HUDEP-2 (cell line): Measurements from ENCODE around the gene CSMD2.

Experiments
- DNase-seq, 76 experiments: peaks; one replicate each; lab custom pipeline; 2025; ENCODE audit not compliant: unreplicated experiment in 76 of 76; lab: John Stamatoyannopoulos, UW

The CSMD2 gene

DNA sequence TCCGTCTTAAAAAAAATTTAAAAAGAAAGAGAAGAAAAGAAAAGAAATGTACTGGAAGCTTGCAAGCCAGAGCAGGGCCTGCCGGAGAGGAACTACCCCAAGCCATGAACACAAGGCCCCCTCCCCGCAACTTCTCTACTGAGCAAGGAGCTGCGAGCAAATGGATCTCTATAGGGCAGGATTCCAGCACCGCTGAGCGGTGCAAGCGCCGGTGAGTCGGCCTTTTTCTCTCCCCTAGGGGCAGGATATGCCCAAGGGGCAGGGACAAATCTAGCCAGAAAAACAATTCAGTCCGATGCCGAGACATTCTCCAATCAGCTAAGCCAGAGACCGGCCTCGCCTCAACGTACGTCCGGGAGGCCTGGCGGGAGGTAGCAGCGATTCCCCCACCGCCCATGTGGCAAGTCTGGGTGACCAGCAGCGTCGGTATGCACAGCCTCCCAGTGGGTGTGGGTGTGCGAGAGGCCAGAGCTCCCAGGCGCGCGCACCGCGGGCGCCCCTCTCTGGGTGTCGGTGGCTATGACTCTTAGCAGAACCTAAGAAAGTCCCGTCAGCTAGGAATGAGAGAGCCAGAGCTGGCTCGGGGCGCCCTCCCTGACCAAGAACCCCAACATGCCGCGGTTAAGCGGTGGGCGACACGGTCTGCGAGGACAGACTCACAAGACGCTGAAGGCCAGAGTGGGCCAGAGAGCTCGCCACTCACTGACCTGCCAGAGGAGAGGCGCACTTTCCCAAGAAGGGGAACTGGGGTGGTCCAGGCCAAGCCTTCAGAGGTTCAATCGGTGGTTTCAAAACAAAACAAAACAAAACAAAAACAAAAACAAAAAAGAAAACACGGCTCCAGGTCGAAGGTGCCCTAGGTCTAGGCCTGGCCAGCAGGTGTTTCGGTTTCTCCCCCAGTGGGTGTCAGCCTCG is 1.9 kb downstream of the CSMD2 start:
- DNase-seq: peak in 34 of 76 experiments; percentile 1 to 44 (median 17)

DNA sequence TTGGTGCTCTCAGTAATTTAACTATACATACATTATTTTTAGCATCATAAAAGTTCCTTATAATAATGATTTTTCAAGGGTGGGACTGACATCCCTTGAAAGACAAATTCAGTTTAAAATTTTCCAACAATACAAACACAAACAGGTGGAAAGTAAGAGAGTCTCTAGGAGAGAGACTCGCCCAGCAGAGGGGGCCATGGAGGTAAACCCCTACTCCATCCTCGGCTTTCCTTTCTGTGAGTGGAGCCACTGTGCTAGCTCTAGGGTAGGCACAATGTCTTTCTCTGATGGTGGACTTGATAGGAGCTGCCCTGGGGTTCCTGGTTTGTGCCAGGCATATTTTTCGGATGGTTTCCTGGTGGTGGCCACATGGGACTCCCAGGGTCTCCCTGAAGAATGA is 8.3 kb downstream of the CSMD2 start:
- DNase-seq: peak in 1 of 76 experiments; percentile 1

DNA sequence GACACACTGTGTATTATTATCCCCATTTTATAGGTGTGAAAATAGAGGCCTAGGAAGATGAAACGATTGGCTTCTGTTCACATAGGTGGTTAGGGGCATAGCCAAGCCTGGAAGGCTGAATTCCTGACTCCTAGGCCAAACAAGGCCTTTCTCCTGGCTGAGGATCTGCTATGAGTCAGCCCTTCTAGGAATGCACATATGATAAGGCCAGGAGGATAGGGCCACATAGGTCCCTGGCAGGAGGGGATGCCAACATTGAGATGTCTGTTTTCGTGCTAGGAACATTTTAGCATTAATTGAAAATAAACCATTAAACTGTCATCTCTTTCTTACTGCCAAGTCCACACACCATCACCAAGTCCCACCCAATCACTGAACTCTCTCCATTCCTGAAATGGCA is 9.2 kb downstream of the CSMD2 start:
- DNase-seq: no peak

DNA sequence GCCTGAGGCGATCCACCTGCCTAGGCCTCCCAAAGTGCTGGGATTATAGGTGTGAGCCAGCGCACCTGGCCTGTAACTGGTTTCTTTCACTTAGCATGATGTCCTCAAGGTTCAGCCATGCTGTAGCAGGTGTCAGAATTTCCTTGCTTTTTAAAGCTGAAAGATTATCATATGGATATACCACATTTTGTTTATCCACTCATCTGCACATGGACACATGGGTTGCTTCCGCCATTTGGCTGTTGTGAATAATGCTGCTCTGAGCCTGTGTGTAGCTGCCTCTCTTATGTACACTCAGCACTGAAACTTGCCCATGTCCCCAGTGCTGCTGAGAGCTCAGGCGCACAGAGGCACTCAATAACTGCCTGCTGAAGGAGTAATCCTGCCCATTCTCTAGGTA is 11.8 kb downstream of the CSMD2 start:
- no peak for DNase-seq

DNA sequence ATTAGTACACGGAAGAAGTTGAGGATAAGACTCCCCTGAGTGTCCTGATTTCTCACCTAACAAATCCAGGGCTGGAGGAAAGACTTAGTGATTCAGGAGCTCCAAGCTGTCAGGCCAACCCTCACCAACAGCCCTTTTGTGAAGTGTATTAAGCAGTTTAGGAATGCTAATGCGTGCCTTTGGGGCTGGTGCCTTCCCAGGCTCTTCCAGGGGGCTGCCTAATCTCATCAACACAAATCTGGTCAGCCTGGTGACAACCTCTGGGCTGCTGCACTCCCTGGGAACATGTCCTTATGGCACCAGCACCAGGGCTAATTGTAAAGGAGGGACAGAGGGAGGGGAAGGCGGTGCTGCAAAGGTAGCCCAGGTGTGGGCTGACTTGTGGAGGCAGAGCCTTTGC is 15.5 kb downstream of the CSMD2 start:
- DNase-seq: no peak

DNA sequence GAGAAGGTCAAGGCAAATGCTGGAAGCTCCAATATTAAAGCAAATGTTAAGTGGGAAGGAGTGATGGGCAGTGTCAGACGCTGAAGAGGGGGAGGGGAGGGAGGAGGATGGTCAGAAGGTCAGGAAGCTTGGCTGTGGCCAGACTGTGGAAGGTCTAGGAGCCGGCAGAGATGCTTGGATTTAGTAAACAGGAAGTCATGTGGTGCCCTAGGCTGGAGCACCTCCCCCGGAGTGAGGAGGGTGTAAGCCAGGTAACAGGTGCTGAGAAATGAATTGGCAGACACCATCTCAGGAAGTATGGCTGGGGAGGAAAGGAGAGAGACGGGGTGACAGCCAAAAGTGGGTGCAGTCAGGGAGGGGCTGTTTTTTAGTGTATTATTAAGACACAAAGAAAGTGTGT is 17.7 kb downstream of the CSMD2 start:
- DNase-seq: no peak

DNA sequence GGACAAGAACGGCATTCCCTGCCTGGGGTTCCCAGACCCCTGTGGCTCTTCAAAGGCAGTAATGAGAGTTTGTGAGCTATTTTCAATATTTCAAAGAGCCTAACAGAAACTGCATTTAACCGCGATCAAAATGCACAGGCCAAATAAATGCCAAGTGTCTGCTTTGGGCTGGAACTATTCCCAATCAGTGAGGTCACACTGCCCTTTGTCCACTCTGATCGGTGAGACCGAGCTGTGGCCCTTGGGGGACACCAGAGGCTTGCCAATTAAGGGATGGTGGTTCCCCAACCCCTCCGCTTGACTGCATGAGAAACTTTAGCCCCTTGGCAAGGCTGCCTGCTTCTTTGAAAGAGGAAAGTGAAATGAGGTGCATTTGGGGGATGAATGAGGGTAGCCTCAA is 20.3 kb downstream of the CSMD2 start:
- DNase-seq: no peak

DNA sequence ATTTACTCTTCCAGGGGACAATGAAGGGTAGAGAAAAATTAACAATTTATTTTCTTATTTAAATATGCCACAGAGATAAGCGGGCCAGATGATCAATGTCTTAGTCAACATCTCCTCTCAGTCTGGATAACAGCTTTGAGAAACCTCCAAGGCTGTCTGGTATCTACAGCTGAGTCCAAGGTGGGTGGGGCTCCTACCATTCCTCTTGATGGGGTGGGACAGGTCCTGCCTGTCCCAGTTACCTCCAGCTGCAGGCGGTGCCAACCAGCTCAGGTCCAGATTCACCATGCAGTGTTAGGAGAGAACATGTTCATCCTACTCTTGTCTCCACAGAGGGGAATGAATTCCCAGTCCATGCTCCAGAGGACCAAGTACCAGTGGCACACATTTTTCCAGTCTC is 21.1 kb downstream of the CSMD2 start:
- DNase-seq: no peak

DNA sequence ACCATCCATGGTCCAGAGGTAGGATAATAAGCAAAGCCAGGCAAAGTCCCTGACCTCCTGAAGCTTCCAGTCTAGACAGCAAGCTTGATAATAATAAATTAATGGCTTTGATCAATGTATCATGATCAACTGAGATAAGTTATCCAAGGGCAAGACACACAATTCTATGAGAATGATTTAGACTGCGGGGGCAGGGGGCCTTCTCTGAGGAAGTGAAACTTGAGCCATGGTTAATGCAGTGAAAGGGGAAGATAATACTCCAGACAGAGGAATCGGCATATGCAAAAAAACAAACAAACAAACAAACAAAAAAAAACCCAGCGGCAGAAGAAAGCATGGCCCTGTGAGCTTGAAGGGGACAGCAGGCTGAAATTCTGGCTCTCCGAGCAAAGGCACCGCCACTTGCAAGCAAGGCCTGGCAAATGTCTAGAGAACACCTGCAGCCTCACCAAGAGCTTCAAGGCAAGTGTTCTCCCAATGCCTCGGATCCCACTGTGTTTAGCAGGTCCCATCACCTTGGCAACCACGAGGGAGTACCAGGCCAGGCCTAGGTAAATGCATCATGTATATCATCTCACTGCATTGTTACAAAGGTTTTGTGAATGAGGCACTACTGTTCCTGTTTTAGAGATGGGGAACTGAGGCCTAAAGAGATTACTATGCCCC is 24.9 kb downstream of the CSMD2 start:
- no peak for DNase-seq

DNA sequence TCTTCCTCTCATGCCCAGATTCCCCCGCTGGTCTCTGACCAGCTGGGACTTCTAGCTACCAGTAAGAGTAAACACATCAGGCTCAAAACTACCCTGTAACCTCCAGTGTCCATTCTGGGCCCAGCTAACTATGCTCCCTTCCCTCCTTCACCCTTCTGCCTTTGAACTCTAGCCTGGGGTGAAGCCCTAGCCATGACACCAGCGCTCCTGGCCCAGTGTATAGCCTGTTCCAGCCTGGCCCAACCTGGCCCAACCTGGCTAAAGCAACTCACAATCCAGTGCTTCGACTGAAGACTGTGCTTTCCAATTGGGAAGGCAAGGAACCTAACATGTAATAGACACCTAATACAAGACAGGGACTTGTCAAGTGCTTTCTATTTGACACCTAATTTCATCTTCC is 27.6 kb downstream of the CSMD2 start:
- no peak for DNase-seq

DNA sequence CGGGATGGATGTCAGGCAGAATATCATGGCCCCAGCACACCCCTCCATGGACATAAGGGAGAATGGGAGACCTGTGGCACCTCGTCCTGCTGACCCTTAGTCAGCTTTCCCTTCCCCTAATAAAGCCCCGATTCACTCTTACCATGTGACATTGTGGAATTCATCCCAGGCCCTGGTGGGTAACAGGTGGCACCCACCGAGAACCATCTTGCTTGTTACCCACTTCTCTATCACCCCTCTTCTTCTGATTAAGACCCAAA is 32.9 kb downstream of the CSMD2 start:
- DNase-seq: no peak

DNA sequence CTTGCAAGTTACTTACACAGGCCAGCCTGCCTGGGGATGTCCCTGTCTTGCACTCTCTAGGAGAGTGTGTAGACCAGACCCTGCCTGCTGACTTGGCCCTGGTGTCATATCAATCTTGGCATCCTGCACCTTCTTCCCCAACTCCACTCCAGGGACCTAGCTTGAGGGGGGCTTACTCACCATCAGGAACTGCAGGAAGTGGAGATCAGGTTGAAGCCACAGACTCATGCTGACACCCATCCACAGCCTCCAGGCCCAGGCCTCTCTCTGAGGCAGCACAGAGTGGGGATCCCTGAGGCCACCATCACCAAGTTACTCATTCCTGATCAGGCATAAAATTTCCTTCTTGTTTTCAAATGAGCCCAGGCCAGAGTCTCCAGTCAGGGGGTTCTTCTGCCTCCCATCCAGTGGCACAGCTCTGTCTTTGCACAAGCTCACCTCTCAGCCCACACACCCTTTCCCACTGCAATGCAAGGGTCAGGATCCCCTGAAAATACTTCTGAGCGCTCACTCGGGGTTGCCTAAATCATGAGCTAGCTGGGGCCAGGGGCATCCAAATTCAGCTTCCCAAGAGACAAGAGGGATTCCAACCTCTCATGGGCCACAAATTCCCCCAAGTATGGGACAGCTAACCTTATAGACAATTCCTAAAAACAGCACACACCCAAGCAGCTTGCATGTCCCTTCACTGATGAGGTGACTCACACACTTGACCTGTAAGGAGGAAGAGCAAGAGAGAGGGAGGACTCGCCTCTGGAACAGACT is 33.5 kb downstream of the CSMD2 start:
- DNase-seq: no peak

DNA sequence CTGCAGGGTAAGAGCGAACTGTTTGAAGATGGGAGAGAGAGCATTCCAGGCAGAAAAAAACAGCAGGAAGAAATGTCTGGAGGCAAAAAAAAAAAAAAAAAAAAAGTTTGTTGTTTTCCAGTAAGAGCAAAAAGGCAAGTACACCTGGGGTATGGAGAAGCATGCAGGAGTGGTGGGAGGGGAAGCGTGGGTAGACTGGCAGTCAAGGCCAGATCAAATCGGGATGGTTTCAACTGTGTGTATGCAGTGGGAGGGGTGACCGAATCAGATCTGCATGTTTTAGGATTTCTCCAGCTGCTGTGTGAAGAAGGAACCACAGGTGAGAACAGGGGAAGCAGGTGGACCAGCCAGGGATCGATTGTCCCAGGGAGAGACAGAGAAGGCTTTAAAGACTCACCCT is 34.7 kb downstream of the CSMD2 start:
- no peak for DNase-seq

DNA sequence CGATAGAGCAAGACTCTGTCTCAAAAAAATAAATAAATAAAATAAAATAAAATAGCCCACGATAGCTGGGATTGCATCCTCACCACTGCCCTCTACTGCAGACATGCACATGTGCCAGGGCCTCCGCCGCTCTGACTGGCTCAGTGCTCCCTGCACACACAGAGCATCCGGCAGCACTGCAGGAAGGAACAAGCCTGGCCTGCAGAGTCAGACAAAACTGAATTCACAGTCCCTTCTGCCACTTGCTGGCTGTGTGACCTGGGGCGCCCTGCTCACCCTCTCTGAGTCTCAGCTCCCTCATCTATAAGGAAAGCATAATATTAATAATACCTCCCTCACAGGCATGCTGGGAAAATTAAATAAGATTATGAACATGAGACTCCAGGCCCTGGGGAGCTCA is 35.4 kb downstream of the CSMD2 start:
- DNase-seq: no peak

DNA sequence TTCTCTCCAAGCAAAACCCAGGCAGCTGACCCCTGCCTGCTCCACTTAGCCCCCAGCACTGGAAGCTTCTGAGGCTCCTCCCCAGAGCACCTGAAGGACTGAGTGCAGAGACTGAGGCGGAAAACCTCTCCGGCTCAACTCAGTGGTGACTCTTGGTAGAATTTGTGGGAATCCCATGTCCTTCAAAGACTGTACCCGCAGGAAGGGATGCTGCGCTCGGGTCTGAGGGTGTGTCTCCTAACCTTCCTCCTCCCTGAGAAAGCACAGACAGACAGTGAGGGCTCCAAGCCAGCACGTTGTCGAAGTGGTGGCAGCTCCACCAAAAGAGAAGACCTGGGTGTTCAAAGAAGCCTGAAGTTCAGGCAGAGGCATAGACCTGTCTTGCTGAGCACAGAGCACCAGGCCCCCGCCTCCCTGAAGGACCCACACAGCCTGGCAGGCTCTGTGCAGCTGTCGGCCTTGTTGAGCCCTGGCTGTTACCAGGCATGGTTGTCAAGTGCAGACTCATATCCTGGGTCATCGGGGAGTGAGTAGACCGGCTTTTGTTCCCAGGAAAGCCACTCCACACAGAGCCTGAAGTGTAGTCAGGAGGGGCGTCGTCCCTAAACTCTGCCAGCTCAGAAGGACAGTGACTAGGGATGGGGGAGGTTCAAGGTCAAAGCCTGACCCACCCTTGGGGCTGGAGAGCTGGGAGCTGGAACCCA is 36.7 kb downstream of the CSMD2 start:
- no peak for DNase-seq

DNA sequence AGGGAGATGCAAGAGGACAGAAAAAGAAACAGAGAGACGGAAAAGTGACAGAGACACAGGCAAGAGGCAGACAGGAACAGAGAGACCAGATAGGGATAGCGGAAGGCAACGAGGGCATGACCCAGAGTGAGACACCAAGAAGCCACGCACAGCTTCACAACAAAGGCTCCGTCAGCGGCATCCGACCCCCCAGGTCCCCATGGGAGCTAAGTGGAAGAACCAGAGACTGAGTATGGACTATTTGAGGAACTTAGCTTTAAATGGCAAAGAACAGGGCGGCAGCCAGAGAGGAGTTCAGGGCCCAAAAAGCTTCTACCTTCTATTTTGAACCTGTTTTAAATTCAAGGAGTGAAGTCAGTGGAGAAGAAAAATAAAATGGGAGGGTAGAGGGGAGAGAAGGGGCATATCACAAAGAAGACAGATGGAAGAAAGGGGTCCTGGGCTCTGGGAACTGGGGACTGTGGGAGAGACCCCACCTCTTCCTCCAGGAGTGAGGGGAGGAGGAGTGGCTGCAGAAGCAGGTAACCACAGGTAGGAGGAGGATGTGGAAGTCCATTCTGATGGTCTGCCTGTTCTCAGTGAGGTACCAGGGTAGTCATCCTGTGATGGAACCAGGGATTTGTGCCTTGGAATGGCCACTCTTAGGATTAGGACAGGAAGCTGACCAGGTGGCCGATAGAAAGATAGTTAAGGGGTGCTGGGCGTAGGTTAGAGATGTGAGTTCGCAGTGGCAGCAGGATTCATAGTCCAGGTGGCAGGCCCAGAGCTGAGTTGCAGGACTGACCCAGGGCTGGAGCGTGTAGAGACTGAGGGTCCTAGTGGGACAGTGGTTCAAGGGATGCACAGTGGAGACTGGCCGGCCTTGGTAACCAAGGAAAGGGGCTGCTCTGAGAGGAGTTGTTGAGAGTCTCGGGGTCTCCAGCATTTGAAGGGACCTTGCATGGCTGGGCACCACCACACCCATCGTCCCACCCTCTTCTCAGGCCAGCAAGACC is 37.7 kb downstream of the CSMD2 start:
- DNase-seq: no peak

DNA sequence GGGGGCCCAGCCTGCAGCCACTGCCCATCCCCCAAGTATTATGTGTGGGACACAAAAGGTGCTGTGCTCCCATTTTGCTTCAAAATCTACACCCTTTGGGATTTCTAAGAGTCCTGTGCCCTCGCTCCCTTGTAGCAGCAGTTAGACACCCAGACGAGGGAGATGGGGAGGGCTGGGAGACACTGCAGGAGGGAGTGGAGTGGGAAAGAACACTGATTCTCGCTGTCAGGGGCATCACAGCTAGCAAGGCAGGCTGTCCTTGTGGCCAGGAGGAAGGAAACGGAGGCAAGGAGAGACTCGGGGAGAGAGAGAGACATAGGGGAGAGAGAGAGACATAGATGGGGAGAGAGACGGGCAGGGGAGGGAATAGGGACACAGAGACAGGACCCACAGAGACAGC is 38.5 kb downstream of the CSMD2 start:
- no peak for DNase-seq

DNA sequence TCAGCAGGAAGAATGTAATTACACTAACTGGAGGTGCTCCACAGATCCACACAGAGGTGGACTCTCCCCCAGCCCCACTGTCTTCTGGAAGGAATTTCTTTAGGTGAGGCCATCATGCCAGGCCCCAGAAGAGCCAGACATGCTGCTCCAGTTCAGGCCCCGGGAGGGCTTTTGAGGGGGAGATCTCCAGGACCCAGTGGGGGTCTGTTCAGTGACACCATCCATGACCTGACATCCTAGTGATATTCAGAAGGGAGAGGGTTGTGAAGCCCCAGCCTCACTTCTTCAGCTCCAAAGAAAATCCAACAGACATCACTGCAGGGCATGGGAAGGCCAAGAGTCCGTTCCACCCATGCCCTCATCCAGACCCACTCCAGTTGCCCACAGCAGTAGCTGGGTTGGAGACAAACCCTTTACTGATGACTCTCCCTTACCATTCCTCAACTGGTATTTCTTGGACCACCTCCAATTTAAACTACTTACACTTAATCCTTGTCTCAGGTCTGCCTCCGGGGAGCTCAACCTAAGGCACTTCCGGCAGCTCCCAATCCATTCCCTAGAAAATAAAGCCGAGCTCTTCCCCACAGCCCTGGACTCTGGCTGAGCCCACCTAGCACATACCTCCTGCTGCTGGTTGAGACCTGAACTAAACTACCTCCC is 39.2 kb downstream of the CSMD2 start:
- DNase-seq: no peak
